Liver (tissue), 3 donors: ENCODE measurements around the gene BRSK1.

Source experiments
- FOXA1 ChIP-seq: IDR thresholded peaks from 2 replicates; pipeline ENCODE4 v1.6.1; 2016; ENCODE audit warnings: antibody characterized with exemption
- GABPA ChIP-seq, 2 donors: IDR thresholded peaks in 1 of 2; conservative IDR thresholded peaks in 1 of 2; 2 replicates each; pipeline ENCODE4 v1.6.1; 2016; ENCODE audit warnings: antibody characterized with exemption in 2 of 2, mild to moderate bottlenecking in 1 of 2, moderate library complexity in 1 of 2
- HNF4A ChIP-seq, 2 donors: conservative IDR thresholded peaks; 2 replicates each; pipeline ENCODE4 v1.6.1; 2016; ENCODE audit warnings: antibody characterized with exemption in 2 of 2, mild to moderate bottlenecking in 2 of 2
- HNF4G ChIP-seq: IDR thresholded peaks from 2 replicates; pipeline ENCODE4 v1.6.1; 2016; ENCODE audit warnings: antibody characterized with exemption
- JUND ChIP-seq, 2 donors: IDR thresholded peaks; 2 replicates each; pipeline ENCODE4 v1.6.1; 2016; ENCODE audit warnings: antibody characterized with exemption in 2 of 2
- RAD21 ChIP-seq, 2 donors: IDR thresholded peaks; 2 replicates each; pipeline ENCODE4 v1.6.1; 2016; ENCODE audit warnings: antibody characterized with exemption in 2 of 2, mild to moderate bottlenecking in 2 of 2
- RXRA ChIP-seq, 2 donors: IDR thresholded peaks; 2 replicates each; pipeline ENCODE4 v1.6.1; 2017 to 2018; ENCODE audit warnings: antibody characterized with exemption in 2 of 2, mild to moderate bottlenecking in 1 of 2
- SP1 ChIP-seq: IDR thresholded peaks from 2 replicates; pipeline ENCODE4 v1.6.1; 2018; ENCODE audit warnings: antibody characterized with exemption, mild to moderate bottlenecking
- TAF1 ChIP-seq: conservative IDR thresholded peaks from 2 replicates; pipeline ENCODE4 v1.6.1; 2016; ENCODE audit warnings: antibody characterized with exemption, mild to moderate bottlenecking
- YY1 ChIP-seq: IDR thresholded peaks from 2 replicates; pipeline ENCODE4 v1.6.1; 2016; ENCODE audit warnings: antibody characterized with exemption, mild to moderate bottlenecking
- TF ChIP-seq, protein P1 (sequence below): IDR thresholded peaks from 2 replicates; pipeline ENCODE4 v1.6.1; 2016; ENCODE audit warnings: antibody characterized with exemption
- TF ChIP-seq, protein P2 (sequence below): fragments of 150-350 bp; IDR thresholded peaks from 2 replicates; pipeline ENCODE4 v1.5.1; 2017; ENCODE audit warnings: improper control_type of control experiment, low read depth, low read length; ENCODE audit not compliant: missing input control
- donor health status: healthy.
- donor health status: healthy.

DNA sequence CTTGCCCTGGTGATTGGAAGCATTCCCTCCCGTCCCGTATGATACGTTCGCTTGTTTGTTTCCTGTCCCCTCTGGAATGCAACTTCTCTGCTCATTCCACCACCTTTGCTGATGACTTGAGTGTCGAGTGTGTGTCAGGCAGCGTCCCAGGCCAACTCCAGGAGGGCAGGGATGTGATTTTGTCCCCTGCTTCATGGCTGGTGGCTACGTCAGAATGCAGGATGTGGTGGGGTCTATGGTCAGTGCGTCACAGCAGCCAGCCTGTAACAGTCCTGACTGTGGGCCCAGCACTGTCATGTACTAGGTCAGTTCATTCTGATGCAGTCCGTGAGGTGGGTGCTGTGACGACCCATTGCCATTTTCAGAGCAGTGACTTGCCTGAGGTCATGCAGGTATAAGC, 16.2 kb downstream of the BRSK1 start:
- TF ChIP-seq, protein P1, sequence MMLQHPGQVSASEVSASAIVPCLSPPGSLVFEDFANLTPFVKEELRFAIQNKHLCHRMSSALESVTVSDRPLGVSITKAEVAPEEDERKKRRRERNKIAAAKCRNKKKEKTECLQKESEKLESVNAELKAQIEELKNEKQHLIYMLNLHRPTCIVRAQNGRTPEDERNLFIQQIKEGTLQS, result no peak
- TF ChIP-seq, protein P2, sequence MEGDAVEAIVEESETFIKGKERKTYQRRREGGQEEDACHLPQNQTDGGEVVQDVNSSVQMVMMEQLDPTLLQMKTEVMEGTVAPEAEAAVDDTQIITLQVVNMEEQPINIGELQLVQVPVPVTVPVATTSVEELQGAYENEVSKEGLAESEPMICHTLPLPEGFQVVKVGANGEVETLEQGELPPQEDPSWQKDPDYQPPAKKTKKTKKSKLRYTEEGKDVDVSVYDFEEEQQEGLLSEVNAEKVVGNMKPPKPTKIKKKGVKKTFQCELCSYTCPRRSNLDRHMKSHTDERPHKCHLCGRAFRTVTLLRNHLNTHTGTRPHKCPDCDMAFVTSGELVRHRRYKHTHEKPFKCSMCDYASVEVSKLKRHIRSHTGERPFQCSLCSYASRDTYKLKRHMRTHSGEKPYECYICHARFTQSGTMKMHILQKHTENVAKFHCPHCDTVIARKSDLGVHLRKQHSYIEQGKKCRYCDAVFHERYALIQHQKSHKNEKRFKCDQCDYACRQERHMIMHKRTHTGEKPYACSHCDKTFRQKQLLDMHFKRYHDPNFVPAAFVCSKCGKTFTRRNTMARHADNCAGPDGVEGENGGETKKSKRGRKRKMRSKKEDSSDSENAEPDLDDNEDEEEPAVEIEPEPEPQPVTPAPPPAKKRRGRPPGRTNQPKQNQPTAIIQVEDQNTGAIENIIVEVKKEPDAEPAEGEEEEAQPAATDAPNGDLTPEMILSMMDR, result no peak
- TF ChIP-seq RAD21 (IDR thresholded peaks at IDR 0.05) (no peak), HNF4A (conservative IDR thresholded peaks at IDR 0.05) (no peak), RXRA (IDR thresholded peaks at IDR 0.05) (no peak), HNF4G (no peak), YY1 (no peak), JUND (IDR thresholded peaks at IDR 0.05) (no peak), TAF1 (no peak), SP1 (no peak), GABPA (IDR thresholded peaks at IDR 0.05 in 1 of 2, conservative IDR thresholded peaks at IDR 0.05 in 1 of 2) (no peak), FOXA1 (no peak)
